GM12801 (cell line): ENCODE measurements around the gene SNX25.

Source experiments
- TF ChIP-seq, protein P1 (sequence below): IDR thresholded peaks from one replicate; pipeline ENCODE4 v1.5.1; 2011; ENCODE audit warnings: control low read depth; ENCODE audit not compliant: insufficient read length; ENCODE audit errors: extremely low read depth

Gene SNX25

DNA sequence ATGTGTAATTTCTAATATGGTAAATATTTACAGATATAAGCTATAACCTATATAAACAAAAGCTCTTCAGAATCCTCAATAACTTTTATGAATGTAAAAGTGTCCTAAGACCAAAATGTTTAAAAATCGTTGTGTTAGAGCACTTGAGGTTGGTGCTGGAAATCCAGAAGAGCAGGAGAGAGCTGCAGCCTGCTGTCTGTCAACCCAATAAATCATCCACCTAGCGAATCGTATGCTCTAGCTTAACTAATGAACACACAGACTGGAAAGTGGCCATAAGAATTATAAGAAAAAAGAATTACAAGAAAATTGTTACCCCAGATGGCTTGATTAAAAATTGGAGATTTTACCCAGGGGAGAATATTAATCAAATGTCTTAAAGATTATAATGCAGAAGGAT is 22.6 kb upstream of the SNX25 start:
- TF ChIP-seq, protein P1, sequence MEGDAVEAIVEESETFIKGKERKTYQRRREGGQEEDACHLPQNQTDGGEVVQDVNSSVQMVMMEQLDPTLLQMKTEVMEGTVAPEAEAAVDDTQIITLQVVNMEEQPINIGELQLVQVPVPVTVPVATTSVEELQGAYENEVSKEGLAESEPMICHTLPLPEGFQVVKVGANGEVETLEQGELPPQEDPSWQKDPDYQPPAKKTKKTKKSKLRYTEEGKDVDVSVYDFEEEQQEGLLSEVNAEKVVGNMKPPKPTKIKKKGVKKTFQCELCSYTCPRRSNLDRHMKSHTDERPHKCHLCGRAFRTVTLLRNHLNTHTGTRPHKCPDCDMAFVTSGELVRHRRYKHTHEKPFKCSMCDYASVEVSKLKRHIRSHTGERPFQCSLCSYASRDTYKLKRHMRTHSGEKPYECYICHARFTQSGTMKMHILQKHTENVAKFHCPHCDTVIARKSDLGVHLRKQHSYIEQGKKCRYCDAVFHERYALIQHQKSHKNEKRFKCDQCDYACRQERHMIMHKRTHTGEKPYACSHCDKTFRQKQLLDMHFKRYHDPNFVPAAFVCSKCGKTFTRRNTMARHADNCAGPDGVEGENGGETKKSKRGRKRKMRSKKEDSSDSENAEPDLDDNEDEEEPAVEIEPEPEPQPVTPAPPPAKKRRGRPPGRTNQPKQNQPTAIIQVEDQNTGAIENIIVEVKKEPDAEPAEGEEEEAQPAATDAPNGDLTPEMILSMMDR: no peak

DNA sequence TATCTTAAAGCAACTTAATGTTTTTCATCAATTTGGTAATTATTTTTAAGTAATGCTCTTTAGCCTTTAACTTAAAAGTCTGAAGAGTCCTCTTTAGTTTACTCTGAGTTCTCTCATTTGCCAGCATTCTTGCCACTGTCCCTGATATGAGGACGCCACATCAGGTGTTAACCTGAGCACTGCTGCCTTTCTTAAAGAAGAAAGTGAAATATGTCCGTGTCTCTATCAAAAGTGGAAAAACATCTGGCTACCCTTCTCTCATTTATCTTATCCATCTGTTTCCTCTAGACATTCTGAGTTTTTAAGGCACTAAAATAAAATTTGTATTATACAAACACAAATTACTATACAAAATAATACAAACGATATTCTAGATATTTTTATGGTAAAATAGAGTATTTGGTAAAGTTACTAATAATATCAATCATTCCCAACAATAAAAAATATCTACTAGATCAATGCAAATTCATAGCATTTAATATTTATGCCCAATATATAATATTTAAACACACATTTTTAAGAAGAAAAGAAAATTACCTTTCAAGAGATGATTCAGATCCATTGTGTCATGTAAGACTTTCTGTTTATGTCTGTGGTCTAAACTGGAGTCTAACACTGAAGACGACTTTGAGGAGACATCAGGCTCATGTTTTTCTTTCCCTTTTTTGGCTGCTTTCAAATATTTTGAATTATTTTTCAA is 19.6 kb upstream of the SNX25 start:
- TF ChIP-seq, protein P1: no peak

DNA sequence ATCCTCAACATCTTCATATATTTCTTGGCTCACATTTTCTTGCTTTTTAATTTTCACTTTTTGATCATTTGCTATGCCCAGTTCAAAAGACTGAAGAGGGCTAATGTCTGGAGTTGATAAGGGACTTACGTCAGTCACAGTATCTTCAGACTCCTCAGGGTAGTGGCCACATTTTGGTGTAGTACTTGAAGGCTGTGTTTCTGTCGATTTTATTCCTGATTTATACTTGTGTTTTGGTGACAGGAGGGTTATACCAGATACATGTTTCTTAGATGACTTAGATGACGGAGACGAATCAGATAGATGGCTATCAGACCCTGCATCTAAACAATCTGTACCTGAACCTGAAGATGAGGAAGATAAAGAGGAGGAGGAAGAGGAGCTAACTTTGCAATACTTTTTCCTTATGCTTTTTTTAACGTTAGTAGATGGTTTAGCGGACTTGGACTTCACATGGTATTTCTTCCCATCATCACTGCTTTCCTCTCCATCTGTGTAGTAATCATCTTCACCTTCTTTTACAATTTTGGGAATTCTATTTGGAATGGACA is 19.0 kb upstream of the SNX25 start:
- TF ChIP-seq, protein P1: no peak

DNA sequence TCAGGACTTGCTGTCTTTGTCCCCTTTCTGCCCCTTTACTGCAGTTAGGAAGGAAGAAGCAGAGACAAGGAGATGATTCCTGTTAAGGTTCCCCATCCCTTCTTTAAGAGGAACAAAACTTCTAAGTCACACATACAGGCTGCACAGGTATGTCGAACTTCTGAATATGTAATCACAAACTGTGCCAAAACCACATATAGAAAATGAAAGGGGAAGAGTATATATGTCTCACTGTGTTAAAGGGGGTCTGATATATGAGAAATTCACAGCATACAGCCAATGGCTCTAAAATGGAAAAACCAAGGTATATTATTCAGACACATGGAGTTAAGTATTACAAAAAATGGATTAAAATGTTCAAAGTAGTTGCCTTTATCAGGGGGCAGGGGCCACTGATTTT is 17.3 kb upstream of the SNX25 start:
- TF ChIP-seq, protein P1: no peak

DNA sequence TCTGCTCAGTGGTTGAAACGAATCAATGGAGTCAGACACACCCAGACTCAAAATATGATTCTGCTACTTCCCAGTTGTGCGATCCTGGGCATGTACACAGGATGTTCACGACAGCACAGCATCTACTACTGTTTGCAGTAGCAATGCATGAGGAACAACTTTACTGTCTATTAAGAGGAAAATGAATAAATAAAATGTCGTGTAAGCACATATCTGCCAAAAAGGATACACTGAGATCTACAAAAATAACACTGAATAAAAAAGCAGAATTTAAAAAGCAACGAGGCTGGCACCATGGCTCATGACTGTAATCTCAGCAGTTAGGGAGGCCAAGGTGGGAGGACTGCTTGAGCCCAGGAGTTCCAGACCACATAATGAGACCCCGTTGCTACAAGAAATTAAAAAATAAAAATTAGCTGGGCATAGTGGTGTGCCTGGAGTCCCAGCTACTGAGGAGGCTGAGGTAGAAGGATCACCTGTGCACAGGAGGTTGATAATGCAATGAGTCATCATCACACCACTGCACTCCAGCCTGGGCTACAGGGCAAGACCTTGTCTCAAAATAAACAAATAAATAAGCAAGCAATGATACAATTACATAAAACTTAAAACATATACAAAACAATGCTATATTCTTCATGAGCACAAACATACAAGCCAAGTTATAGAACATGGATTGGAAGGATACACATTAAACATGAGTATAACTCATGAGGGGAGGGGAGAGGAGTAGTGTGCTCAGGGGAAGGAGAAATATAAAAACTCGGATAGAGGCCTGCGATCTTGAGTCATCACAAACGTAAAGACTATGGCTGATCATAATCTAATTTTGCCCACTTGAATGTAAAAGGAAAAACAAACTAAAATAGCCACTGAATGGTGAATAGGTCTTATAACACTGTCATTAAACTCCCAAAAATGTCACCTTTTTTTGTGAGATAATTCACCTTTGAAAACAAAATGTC is 14.2 kb upstream of the SNX25 start:
- TF ChIP-seq, protein P1: no peak

DNA sequence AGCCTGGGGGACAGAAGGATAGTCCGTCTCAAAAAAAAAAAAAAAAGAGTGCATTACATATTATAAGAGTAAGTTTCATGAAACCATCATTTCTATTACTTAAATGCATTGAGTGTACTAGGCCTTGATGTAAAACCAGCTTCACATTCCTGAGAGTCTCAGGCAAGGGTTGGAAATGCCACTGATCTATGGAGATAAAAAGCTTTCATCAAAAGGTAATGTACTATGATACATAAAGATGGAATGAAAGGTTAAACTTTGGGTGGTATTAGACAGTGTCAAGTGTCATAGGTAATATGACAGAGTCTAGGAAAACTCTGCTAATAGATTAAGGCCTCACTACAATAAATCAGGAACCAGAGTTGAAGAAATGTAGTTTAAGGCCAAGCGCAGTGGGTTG is 13.0 kb upstream of the SNX25 start:
- TF ChIP-seq, protein P1: no peak
